ENCODE measurements around the gene BNC1. TPM values are rescaled to one million over a fixed set of nuclear protein-coding genes. Genes with fewer than 3 reads are reported as not detected.

The BNC1 gene
- total RNA-seq, 1 donor from 2014 or later: 13.7 TPM

- Histone ChIP-seq H2AFZ (ENCODE audit: low read depth, low read length) (no peak overlapping the region), H3K27ac (ENCODE audit: low read depth, low read length) (no peak overlapping the region), H3K4me2 (ENCODE audit: low read length) (no peak overlapping the region), H3K9ac (ENCODE audit: low read length) (no peak overlapping the region), H3K27me3 (ENCODE audit: insufficient read depth, low read length) (no peaks in the 10 kb centered on the region), H3K4me3 (ENCODE audit: insufficient read depth, low read depth, low read length) (no peak overlapping the region), H3K9me3 (ENCODE audit: insufficient read depth, low read depth, low read length) (no peaks in the 10 kb centered on the region), H3K4me1 (ENCODE audit: insufficient read depth, low read length) (peaks cover 12% of the 10 kb centered on the region), H4K20me1 (ENCODE audit: insufficient read depth, low read length) (peaks cover 14% of the 10 kb centered on the region), H3K36me3 (ENCODE audit: insufficient read depth, low read length) (no peaks in the 10 kb centered on the region), H3K79me2 (ENCODE audit: insufficient read depth, low read length) (peaks cover 30% of the 10 kb centered on the region)
- DNase-seq (ENCODE audit: low read depth) (no peak), FAIRE-seq (no peak)
- H3K36me3 Mint-ChIP-seq (ENCODE audit: low read depth, unreplicated experiment): peaks cover 3% of the 10 kb centered on the region
- no peak for TF ChIP-seq EZH2 (IDR thresholded peaks at IDR 0.05; ENCODE audit: insufficient read depth, low read length)
- no peak for TF ChIP-seq CTCF (IDR thresholded peaks at IDR 0.05; ENCODE audit: insufficient read depth, low read depth, low read length)
- H3K27ac Mint-ChIP-seq (ENCODE audit: unreplicated experiment): no peak overlapping the region
- H3K4me1 Mint-ChIP-seq (ENCODE audit: low read depth, unreplicated experiment): peaks cover 10% of the 10 kb centered on the region
- no peaks in the 10 kb centered on the region for H3K27me3 Mint-ChIP-seq (ENCODE audit: low read depth, unreplicated experiment)
- H3K9me3 Mint-ChIP-seq (ENCODE audit: unreplicated experiment): peaks cover 2% of the 10 kb centered on the region
- H3K4me3 Mint-ChIP-seq (ENCODE audit: unreplicated experiment): no peak overlapping the region
Observed at GRCh38 chr15:83209333-83209732, 75.1 kb downstream of the BNC1 start.

DNA sequence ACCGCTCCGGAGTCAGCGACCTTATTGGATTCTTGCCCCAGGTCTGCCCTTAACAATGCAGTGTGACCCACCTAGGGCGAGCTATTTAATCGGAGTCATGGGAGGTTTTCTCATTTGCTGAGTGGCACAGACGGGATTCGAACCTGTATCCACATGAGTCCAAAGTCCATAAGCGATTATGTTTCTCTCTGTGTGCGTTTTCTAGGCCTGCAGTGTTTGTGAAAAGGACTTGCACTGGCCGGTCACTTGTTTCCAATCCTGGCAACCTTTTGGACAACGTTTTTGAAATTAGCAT lies 76.2 kb downstream of the BNC1 start:
- H2AFZ ChIP-seq (ENCODE audit: low read depth, low read length): peak overlapping the region; percentile 77
- H3K27me3 ChIP-seq (ENCODE audit: insufficient read depth, low read length): no peaks in the 10 kb centered on the region
- peaks cover 40% of the 10 kb centered on the region for H3K79me2 ChIP-seq (ENCODE audit: insufficient read depth, low read length)
- no peaks in the 10 kb centered on the region for H3K9me3 ChIP-seq (ENCODE audit: insufficient read depth, low read depth, low read length)
- peaks cover 2% of the 10 kb centered on the region for H3K9me3 Mint-ChIP-seq (ENCODE audit: unreplicated experiment)
- DNase-seq (ENCODE audit: low read depth) (no peak), FAIRE-seq (no peak)
- H3K4me1 Mint-ChIP-seq (ENCODE audit: low read depth, unreplicated experiment): peaks cover 10% of the 10 kb centered on the region
- peaks cover 3% of the 10 kb centered on the region for H3K36me3 Mint-ChIP-seq (ENCODE audit: low read depth, unreplicated experiment)
- no peak for TF ChIP-seq EZH2 (IDR thresholded peaks at IDR 0.05; ENCODE audit: insufficient read depth, low read length)
- H3K27me3 Mint-ChIP-seq (ENCODE audit: low read depth, unreplicated experiment): no peaks in the 10 kb centered on the region
- H3K27ac ChIP-seq (ENCODE audit: low read depth, low read length): no peak overlapping the region
- H3K4me3 ChIP-seq (ENCODE audit: insufficient read depth, low read depth, low read length): peak overlapping the region; percentile 59
- H3K36me3 ChIP-seq (ENCODE audit: insufficient read depth, low read length): no peaks in the 10 kb centered on the region
- peak overlapping the region; percentile 88 for H3K9ac ChIP-seq (ENCODE audit: low read length)
- H3K4me3 Mint-ChIP-seq (ENCODE audit: unreplicated experiment): no peak overlapping the region
- peaks cover 16% of the 10 kb centered on the region for H4K20me1 ChIP-seq (ENCODE audit: insufficient read depth, low read length)
- peak overlapping the region; percentile 89 for H3K4me2 ChIP-seq (ENCODE audit: low read length)
- peaks cover 12% of the 10 kb centered on the region for H3K4me1 ChIP-seq (ENCODE audit: insufficient read depth, low read length)
- H3K27ac Mint-ChIP-seq (ENCODE audit: unreplicated experiment): no peak overlapping the region

- Histone ChIP-seq H3K4me3 (ENCODE audit: insufficient read depth, low read depth, low read length) (peak within 1 kb of the TSS; percentile 80), H3K27ac (ENCODE audit: low read depth, low read length) (peak within 1 kb of the TSS; percentile 83), H3K4me1 (ENCODE audit: insufficient read depth, low read length) (peaks cover 12% of the 10 kb centered on the region), H3K9me3 (ENCODE audit: insufficient read depth, low read depth, low read length) (no peaks in the 10 kb centered on the region), H3K27me3 (ENCODE audit: insufficient read depth, low read length) (no peaks in the 10 kb centered on the region), H3K36me3 (ENCODE audit: insufficient read depth, low read length) (no peaks in the 10 kb centered on the region), H3K79me2 (ENCODE audit: insufficient read depth, low read length) (peaks cover 45% of the 10 kb centered on the region), H3K4me2 (ENCODE audit: low read length) (peak within 1 kb of the TSS; percentile 89), H3K9ac (ENCODE audit: low read length) (peak within 1 kb of the TSS; percentile 88), H4K20me1 (ENCODE audit: insufficient read depth, low read length) (peaks cover 21% of the 10 kb centered on the region), H2AFZ (ENCODE audit: low read depth, low read length) (peak within 1 kb of the TSS; percentile 77)
- no peak for TF ChIP-seq EZH2 (IDR thresholded peaks at IDR 0.05; ENCODE audit: insufficient read depth, low read length)
- no peak for TF ChIP-seq CTCF (IDR thresholded peaks at IDR 0.05; ENCODE audit: insufficient read depth, low read depth, low read length)
- Mint-ChIP-seq H3K9me3 (ENCODE audit: unreplicated experiment) (peaks cover 2% of the 10 kb centered on the region), H3K4me3 (ENCODE audit: unreplicated experiment) (peak within 1 kb of the TSS; percentile 98), H3K27ac (ENCODE audit: unreplicated experiment) (peak within 1 kb of the TSS; percentile 98), H3K36me3 (ENCODE audit: low read depth, unreplicated experiment) (peaks cover 3% of the 10 kb centered on the region), H3K4me1 (ENCODE audit: low read depth, unreplicated experiment) (peaks cover 10% of the 10 kb centered on the region), H3K27me3 (ENCODE audit: low read depth, unreplicated experiment) (no peaks in the 10 kb centered on the region)
- FAIRE-seq (no peak), DNase-seq (ENCODE audit: low read depth) (peak; percentile 29)
Observed at GRCh38 chr15:83207660-83208366, 76.7 kb downstream of the BNC1 start, which contains the start of gene HDGFL3. HDGFL3 (minus strand) TSS chr15:83207823; CDS start chr15:83207414, 409 bp downstream.

Data from astrocyte (in vitro differentiated cells and primary cell).